Measurements from ENCODE around the gene CMTM1.

- TF ChIP-seq CTCF (IDR thresholded peaks at IDR 0.05 in 8 of 11, conservative IDR thresholded peaks at IDR 0.05 in 3 of 11), result no peak
- no peak for TF ChIP-seq POLR2A (IDR thresholded peaks at IDR 0.05)
Measured at GRCh38 chr16:66585481-66586239, 19.4 kb downstream of the CMTM1 start.

Data from spleen (tissue), 7 donors.